SK-N-SH (cell line): Measurements from ENCODE around the gene UNC93B1. TPM values are rescaled to one million over a fixed set of nuclear protein-coding genes. Genes with fewer than 3 reads are reported as not detected.

Experiments used
- CTCF ChIA-PET: fragments of 300-600, 350-600 bp; formaldehyde crosslinking; extraction: SDS; loops from one replicate; lab custom pipeline; 2021; lab: Yijun Ruan, JAX
- POLR2A ChIA-PET: fragments of 350-600 bp; sonication (Branson Sonifier 250); formaldehyde crosslinking; extraction: SDS; loops from one replicate; lab custom pipeline; 2020; ENCODE audit warnings: antibody characterized with exemption, inconsistent platforms; lab: Yijun Ruan, JAX
- DNase-seq: peaks from one replicate; pipeline ENCODE4 v3.0.0; 2012
- H2AFZ ChIP-seq: fragments of 200-600 bp; sonication (generic); 2 replicates; pipeline ENCODE4 v1.8.1; 2016; ENCODE audit warnings: antibody characterized with exemption, mild to moderate bottlenecking, low read depth
- H3F3A ChIP-seq: fragments of 200-600 bp; sonication (generic); replicated peaks from 2 replicates; pipeline ENCODE3; 2016; ENCODE audit warnings: antibody characterized with exemption, mild to moderate bottlenecking; ENCODE audit not compliant: insufficient read depth
- H3K27ac ChIP-seq, 2 experiments: fragments of 200-500 bp in 1 of 2; fragments of 200-600 bp in 1 of 2; sonication (Bioruptor generic) in 1 of 2; sonication (generic), shearing (Covaris generic) in 1 of 2; 2 replicates each; pipeline versions ENCODE4 v1.5.1 to v1.6.1; 2014 to 2016; ENCODE audit warnings: low read depth in 2 of 2, inconsistent platforms in 1 of 2, low read length in 1 of 2, mild to moderate bottlenecking in 1 of 2, mixed read lengths in 1 of 2
- H3K27me3 ChIP-seq: fragments of 200-600 bp; sonication (generic), shearing (Covaris generic); 2 replicates; pipeline ENCODE4 v1.6.1; 2016; ENCODE audit warnings: mixed run types; ENCODE audit not compliant: insufficient read depth
- H3K36me3 ChIP-seq, 2 experiments: fragments of 200-500 bp in 1 of 2; fragments of 200-600 bp in 1 of 2; sonication (Bioruptor generic) in 1 of 2; sonication (generic) in 1 of 2; replicated peaks in 1 of 2; 2 replicates each; pipeline versions ENCODE3 to v1.5.1; 2014 to 2016; ENCODE audit warnings: low read length in 1 of 2, mild to moderate bottlenecking in 1 of 2; ENCODE audit not compliant: insufficient read depth in 2 of 2, control insufficient read depth in 1 of 2
- H3K4me1 ChIP-seq, 2 experiments: fragments of 200-500 bp in 1 of 2; fragments of 200-600 bp in 1 of 2; sonication (Bioruptor generic) in 1 of 2; sonication (generic), shearing (Covaris generic) in 1 of 2; 2 replicates each; pipeline versions ENCODE4 v1.5.1 to v1.6.1; 2014 to 2016; ENCODE audit warnings: low read depth in 1 of 2, low read length in 1 of 2, mixed run types in 1 of 2; ENCODE audit not compliant: insufficient read depth in 2 of 2, control insufficient read depth in 1 of 2
- H3K4me2 ChIP-seq: fragments of 200-600 bp; sonication (generic), shearing (Covaris generic); 2 replicates; pipeline ENCODE4 v1.6.1; 2017; ENCODE audit warnings: mixed run types
- H3K4me3 ChIP-seq, 2 experiments: fragments of 200-500 bp in 1 of 2; fragments of 200-600 bp in 1 of 2; sonication (Bioruptor generic) in 1 of 2; sonication (generic), shearing (Covaris generic) in 1 of 2; 2 replicates each; pipeline versions ENCODE4 v1.5.1 to v1.8.1; 2014 to 2016; ENCODE audit warnings: low read depth in 2 of 2, inconsistent platforms in 1 of 2, low read length in 1 of 2, mild to moderate bottlenecking in 1 of 2, mixed read lengths in 1 of 2, moderate library complexity in 1 of 2
- H3K79me2 ChIP-seq: fragments of 200-600 bp; sonication (generic); 2 replicates; pipeline ENCODE4 v1.8.1; 2017; ENCODE audit warnings: mild to moderate bottlenecking; ENCODE audit not compliant: insufficient read depth
- H3K9ac ChIP-seq: fragments of 200-600 bp; sonication (generic); 2 replicates; pipeline ENCODE4 v1.6.1; 2017; ENCODE audit warnings: mixed run types
- H3K9me2 ChIP-seq: fragments of 200-600 bp; sonication (generic); 2 replicates; pipeline ENCODE4 v1.6.1; 2017; ENCODE audit warnings: mixed run types
- H3K9me3 ChIP-seq: fragments of 200-600 bp; sonication (generic); 2 replicates; pipeline ENCODE4 v1.6.1; 2017; ENCODE audit warnings: mixed run types, mild to moderate bottlenecking, moderate library complexity
- H4K20me1 ChIP-seq: fragments of 200-600 bp; sonication (generic); 2 replicates; pipeline ENCODE4 v1.6.1; 2017; ENCODE audit warnings: mild to moderate bottlenecking, mixed run types; ENCODE audit not compliant: insufficient read depth
- EP300 ChIP-seq, 2 experiments: IDR thresholded peaks; 2 replicates each; pipeline versions ENCODE4 v1.4.0 to v1.6.1; 2012; ENCODE audit warnings: borderline replicate concordance in 1 of 2, low read depth in 1 of 2, low read length in 1 of 2
- GABPA ChIP-seq: IDR thresholded peaks from 2 replicates; pipeline ENCODE4 v1.4.0; 2012; ENCODE audit warnings: low read depth, mild to moderate bottlenecking
- GATA2 ChIP-seq: sonication (generic); formaldehyde crosslinking; IDR thresholded peaks from 2 replicates; pipeline ENCODE4 v1.5.0; 2020; ENCODE audit warnings: mild to moderate bottlenecking, missing genetic modification reagents
- RAD21 ChIP-seq: IDR thresholded peaks from 2 replicates; pipeline ENCODE4 v1.6.1; 2012; ENCODE audit warnings: mild to moderate bottlenecking, low read length
- RCOR1 ChIP-seq: fragments of 150-350 bp; IDR thresholded peaks from 2 replicates; pipeline ENCODE4 v1.6.1; 2017; ENCODE audit warnings: antibody characterized with exemption, low read length
- RXRA ChIP-seq: IDR thresholded peaks from 2 replicates; pipeline ENCODE4 v1.4.0; 2012; ENCODE audit warnings: low read depth, mild to moderate bottlenecking, borderline replicate concordance
- SIN3A ChIP-seq: IDR thresholded peaks from 2 replicates; pipeline ENCODE4 v1.6.1; 2012; ENCODE audit warnings: low read depth, mild to moderate bottlenecking, low read length, moderate library complexity, borderline replicate concordance
- TAF1 ChIP-seq: IDR thresholded peaks from 2 replicates; pipeline ENCODE4 v1.6.1; 2012; ENCODE audit warnings: low read depth, mild to moderate bottlenecking, low read length, moderate library complexity, borderline replicate concordance
- TCF12 ChIP-seq: IDR thresholded peaks from 2 replicates; pipeline ENCODE4 v1.4.0; 2012
- YY1 ChIP-seq: IDR thresholded peaks from 2 replicates; pipeline ENCODE4 v1.4.0; 2012; ENCODE audit warnings: low read depth, mild to moderate bottlenecking
- WGBS: methylation state at CpG from one replicate; pipeline ENCODE4 v1.1.6; 2017; ENCODE audit warnings: low lambda C conversion rate; 5-methylcytosine and 5-hydroxymethylcytosine counted together
- polyA plus RNA-seq, 3 experiments: library from polyadenylated mRNA; depleted of rRNA; stranded (reverse); fragments of >200 nt; gene quantifications; 2 replicates each; pipeline ENCODE4 v1.2.3, GENCODE V29; 2012
- TF ChIP-seq, protein P1 (sequence below): fragments of 150-350 bp; IDR thresholded peaks from 2 replicates; pipeline ENCODE4 v1.6.1; 2017; ENCODE audit warnings: antibody characterized with exemption, low read length, low read depth, borderline replicate concordance
- TF ChIP-seq, protein P2 (sequence below): fragments of 200-600 bp; sonication (generic); IDR thresholded peaks from 2 replicates; pipeline ENCODE4 v1.6.1; 2017; ENCODE audit warnings: antibody characterized with exemption, mild to moderate bottlenecking, moderate library complexity
- TF ChIP-seq, protein P3 (sequence below): IDR thresholded peaks from 2 replicates; pipeline ENCODE4 v1.4.0; 2012; ENCODE audit warnings: low read depth, borderline replicate concordance

Gene UNC93B1
- polyA plus RNA-seq, 1 of the 3 experiments (the other 2 are of a cell fraction), result 28.9 TPM

DNA sequence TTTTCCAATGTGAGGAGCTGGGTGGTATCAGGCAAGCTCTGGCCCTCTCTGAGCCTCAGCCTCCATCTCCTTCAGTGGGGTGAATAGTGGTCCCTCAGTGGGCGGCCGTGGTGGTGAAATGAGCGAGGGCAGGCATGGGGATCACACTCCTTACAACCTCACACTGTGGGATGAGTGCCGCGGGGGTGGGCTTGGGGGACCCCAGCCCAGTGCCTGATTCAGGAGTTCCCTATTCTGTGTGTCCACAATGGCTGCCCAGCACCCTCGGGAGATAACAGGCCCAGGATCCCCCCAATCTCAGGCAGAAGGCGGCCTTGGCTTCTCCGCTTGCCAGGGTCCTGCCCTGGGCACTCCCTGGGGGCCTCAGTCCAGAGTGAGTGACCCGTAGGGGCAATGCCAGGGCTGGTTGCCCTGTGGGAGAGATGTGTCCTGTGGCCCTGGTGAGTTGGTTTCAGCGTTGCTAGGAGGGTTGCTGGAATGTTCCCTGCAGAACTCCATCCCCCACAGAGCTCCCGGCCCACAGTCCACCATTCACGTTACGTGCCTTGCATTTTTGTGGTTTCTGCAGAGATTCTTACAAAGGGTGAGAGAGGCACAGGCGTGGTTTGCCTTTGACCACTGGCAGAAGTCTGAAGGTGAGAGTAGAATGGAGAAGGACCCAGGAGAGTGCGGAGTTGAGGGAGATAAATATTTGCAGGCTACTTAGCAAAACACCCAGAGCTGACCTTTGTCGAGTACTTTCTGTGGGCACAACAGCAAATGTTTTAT, 9.1 kb upstream of the UNC93B1 start (continued):
- TF ChIP-seq EP300 (IDR thresholded peaks at IDR 0.05; ENCODE audit: borderline replicate concordance in 1 of 2, low read depth in 1 of 2, low read length in 1 of 2) (peak in 1 of 2 experiments; percentile 76; a peak in 1 of 4 replicates), RAD21 (no peak), TCF12 (peak; percentile 74), YY1 (peak; percentile 72; the same call in 1 of the 2 replicates), GABPA (no peak), TAF1 (peak; percentile 48; the same call in 1 of the 2 replicates)
- TF ChIP-seq, protein P1, sequence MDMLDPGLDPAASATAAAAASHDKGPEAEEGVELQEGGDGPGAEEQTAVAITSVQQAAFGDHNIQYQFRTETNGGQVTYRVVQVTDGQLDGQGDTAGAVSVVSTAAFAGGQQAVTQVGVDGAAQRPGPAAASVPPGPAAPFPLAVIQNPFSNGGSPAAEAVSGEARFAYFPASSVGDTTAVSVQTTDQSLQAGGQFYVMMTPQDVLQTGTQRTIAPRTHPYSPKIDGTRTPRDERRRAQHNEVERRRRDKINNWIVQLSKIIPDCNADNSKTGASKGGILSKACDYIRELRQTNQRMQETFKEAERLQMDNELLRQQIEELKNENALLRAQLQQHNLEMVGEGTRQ, result no peak
- TF ChIP-seq, protein P2, sequence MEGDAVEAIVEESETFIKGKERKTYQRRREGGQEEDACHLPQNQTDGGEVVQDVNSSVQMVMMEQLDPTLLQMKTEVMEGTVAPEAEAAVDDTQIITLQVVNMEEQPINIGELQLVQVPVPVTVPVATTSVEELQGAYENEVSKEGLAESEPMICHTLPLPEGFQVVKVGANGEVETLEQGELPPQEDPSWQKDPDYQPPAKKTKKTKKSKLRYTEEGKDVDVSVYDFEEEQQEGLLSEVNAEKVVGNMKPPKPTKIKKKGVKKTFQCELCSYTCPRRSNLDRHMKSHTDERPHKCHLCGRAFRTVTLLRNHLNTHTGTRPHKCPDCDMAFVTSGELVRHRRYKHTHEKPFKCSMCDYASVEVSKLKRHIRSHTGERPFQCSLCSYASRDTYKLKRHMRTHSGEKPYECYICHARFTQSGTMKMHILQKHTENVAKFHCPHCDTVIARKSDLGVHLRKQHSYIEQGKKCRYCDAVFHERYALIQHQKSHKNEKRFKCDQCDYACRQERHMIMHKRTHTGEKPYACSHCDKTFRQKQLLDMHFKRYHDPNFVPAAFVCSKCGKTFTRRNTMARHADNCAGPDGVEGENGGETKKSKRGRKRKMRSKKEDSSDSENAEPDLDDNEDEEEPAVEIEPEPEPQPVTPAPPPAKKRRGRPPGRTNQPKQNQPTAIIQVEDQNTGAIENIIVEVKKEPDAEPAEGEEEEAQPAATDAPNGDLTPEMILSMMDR, result no peak

DNA sequence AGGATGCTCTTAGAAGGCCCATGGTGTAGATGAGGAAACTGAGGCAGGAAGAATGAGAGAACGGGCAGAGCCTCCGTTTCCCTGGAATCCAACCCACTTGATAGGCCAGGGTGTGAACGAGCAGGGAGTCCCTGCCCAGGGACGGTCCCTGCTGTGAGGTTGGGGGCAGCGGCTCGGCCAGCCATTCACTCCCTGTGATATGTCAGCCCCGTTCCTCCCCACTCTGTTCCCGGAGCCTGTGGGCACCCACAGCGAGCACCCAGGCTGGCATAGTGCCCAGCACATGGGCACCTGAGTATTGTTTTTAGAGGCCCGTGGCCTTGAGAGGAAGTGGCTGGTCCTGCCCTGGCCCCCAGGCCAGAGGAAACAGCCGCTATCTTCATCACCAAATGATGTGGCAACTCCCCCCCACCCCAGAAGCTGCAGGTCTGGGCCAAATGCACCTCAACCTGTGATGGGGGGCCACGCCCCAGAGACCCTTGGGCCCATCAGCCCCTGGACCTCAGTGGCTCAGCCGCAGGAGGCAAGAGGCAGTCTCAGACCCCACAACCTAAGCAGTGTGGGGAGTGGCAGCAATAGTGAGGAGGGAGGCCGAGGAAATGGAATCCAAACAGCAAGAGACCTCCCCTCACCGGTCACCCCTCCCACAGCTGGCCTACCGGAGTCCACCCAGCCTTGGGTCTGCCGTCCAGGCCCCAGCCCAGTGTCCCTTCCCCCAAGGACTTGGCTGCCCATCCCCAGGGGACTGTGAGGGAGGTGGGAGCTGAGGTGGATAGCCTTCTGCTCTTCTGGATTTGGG, 8.3 kb upstream of the UNC93B1 start:
- POLR2A ChIA-PET, result no interaction called here
- no peak overlapping the region for H3K4me3 ChIP-seq
- H3K79me2 ChIP-seq, result peaks cover 18% of the 10 kb centered on the region
- peak overlapping the region; percentile 61 for H3K9ac ChIP-seq
- H3K27me3 ChIP-seq, result no peaks in the 10 kb centered on the region
- peak overlapping the region; percentile 79 to 96 for H3K27ac ChIP-seq
- no peaks in the 10 kb centered on the region for H3K9me3 ChIP-seq
- TF ChIP-seq RCOR1 (no peak), GATA2 (CRISPR knock-in tag) (no peak), SIN3A (no peak), TCF12 (no peak), TAF1 (no peak), RXRA (no peak)
- TF ChIP-seq, protein P3, sequence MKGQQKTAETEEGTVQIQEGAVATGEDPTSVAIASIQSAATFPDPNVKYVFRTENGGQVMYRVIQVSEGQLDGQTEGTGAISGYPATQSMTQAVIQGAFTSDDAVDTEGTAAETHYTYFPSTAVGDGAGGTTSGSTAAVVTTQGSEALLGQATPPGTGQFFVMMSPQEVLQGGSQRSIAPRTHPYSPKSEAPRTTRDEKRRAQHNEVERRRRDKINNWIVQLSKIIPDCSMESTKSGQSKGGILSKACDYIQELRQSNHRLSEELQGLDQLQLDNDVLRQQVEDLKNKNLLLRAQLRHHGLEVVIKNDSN, result no peak
- WGBS, result 67% methylated on average over 6 of the region's 17 CpGs
- H3K4me2 ChIP-seq, result peak overlapping the region; percentile 22; the same call in 1 of the 2 replicates
- peaks cover 18% of the 10 kb centered on the region for H3F3A ChIP-seq
- no peak for DNase-seq
- H3K36me3 ChIP-seq, result no peaks in the 10 kb centered on the region
- H2AFZ ChIP-seq, result no peak overlapping the region
- CTCF ChIA-PET, result interaction anchor here (1.4 to 1.6 kb wide), 2 partner anchors 18 to 193 kb away, joined by 4 to 5 read pairs; no protein-coding TSS in a partner anchor
- H3K4me1 ChIP-seq, result peaks cover 38 to 44% of the 10 kb centered on the region in 2 experiments; a peak in 3 of 4 replicates
- H4K20me1 ChIP-seq, result no peaks in the 10 kb centered on the region
- H3K9me2 ChIP-seq, result no peaks in the 10 kb centered on the region
